AG04450 (cell line): ENCODE measurements around the gene LATS2. TPM values are rescaled to one million over a fixed set of nuclear protein-coding genes. Genes with fewer than 3 reads are reported as not detected.

Experiments used
- CTCF ChIA-PET: fragments of 300-600, 350-600 bp; formaldehyde crosslinking; extraction: SDS; loops from one replicate; lab custom pipeline; 2022; ENCODE audit warnings: antibody characterized with exemption, inconsistent platforms; lab: Charles Lee
- POLR2A ChIA-PET: fragments of 350-600 bp; formaldehyde crosslinking; extraction: SDS; loops from one replicate; lab custom pipeline; 2021; ENCODE audit warnings: antibody characterized with exemption, inconsistent platforms; lab: Yijun Ruan, JAX
- DNase-seq: peaks from one replicate; pipeline ENCODE4 v3.0.0-alpha.2; 2011; ENCODE audit warnings: low read depth, low spot score
- H3K27ac ChIP-seq: one replicate; pipeline ENCODE4 v1.5.1; 2012; ENCODE audit warnings: low read depth, low read length, control low read depth
- H3K27me3 ChIP-seq: one replicate; pipeline ENCODE4 v1.6.0; 2012; ENCODE audit warnings: low read length; ENCODE audit not compliant: control insufficient read depth, insufficient read depth
- H3K4me3 ChIP-seq: 2 replicates; pipeline ENCODE4 v1.5.1; 2011; ENCODE audit warnings: mild to moderate bottlenecking, low read depth, low read length, control low read depth
- H3K9me3 ChIP-seq: 2 replicates; pipeline ENCODE4 v1.5.1; 2012; ENCODE audit warnings: low read length; ENCODE audit not compliant: control insufficient read depth, insufficient read depth
- polyA plus RNA-seq: library from polyadenylated mRNA; depleted of rRNA; stranded (reverse); fragments of >200 nt; gene quantifications from 2 replicates; pipeline ENCODE4 v1.2.3, GENCODE V29; 2011
- TF ChIP-seq, protein P1 (sequence below): IDR thresholded peaks from 2 replicates; pipeline ENCODE4 v1.5.1; 2011; ENCODE audit warnings: low read depth, low read length, control low read depth, inconsistent platforms

LATS2 gene
- polyA plus RNA-seq, 1 experiment: 19.3 TPM

DNA sequence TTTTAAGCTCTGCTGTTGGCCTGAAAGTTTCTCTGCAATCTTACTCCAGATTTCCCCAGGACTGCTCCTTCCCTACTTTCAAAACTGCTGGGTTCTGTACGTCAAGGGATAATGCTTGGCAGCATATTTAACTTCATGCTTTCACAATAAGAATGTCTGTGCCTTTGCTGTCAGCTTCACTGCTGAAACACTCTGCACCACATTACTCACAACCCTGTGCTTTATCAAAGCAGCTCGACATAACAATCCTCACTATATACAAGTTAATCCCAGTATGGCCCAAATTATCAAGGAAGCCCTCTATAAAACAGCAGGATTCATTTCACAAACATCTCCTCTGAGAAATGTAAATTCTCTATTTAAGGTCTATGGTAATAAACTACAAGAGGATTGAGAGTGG, 17.5 kb downstream of the LATS2 start:
- POLR2A ChIA-PET: interaction anchor here (0.6 to 1.6 kb wide), 13 partner anchors 9 to 100 kb away, joined by 3 to 14 read pairs (median 4); no protein-coding TSS in a partner anchor
- Histone ChIP-seq H3K27me3 (no peaks in the 10 kb centered on the region), H3K27ac (peak overlapping the region; percentile 22), H3K4me3 (no peak overlapping the region), H3K9me3 (no peaks in the 10 kb centered on the region)
- DNase-seq: peak; percentile 89
- CTCF ChIA-PET: interaction anchor here (1.2 kb wide), 1 partner anchor 28 kb away, joined by 4 read pairs; no protein-coding TSS in a partner anchor
- TF ChIP-seq, protein P1, sequence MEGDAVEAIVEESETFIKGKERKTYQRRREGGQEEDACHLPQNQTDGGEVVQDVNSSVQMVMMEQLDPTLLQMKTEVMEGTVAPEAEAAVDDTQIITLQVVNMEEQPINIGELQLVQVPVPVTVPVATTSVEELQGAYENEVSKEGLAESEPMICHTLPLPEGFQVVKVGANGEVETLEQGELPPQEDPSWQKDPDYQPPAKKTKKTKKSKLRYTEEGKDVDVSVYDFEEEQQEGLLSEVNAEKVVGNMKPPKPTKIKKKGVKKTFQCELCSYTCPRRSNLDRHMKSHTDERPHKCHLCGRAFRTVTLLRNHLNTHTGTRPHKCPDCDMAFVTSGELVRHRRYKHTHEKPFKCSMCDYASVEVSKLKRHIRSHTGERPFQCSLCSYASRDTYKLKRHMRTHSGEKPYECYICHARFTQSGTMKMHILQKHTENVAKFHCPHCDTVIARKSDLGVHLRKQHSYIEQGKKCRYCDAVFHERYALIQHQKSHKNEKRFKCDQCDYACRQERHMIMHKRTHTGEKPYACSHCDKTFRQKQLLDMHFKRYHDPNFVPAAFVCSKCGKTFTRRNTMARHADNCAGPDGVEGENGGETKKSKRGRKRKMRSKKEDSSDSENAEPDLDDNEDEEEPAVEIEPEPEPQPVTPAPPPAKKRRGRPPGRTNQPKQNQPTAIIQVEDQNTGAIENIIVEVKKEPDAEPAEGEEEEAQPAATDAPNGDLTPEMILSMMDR: no peak

DNA sequence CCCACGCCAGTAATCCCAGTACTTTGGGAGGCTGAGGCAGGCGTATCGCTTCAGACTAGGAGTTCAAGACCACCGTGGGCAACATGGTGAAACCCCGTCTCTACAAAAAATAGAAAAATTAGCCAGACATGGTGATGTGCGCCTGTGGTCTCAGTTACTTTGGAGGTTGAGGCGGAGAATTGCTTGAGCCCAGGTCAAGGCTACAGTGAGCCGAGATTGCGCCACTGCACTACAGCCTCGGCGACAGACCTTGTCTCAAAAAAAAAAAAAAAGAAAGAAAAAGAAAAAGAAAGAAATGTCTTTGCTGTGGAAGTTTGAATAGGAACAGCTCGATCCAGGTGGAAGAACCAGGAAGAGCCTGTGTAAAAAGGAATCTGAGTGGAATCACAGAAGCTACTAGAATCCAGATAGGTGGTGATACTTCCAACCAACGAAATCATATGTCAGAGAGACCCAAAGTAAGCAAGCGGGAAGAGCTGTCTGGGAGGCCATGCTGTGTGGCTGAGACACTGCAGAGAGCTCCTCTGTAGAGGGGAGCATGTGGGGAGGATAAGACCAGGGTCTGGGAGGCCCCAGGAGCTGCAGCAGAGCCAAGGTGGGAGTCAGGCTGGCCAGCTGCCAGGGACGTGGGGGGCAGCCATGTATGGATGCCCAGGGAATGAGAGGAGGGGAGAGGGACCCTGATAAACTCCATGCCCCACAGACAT, 21.1 kb downstream of the LATS2 start:
- ChIA-PET CTCF (interaction anchor here (0.6 kb wide), 1 partner anchor 118 kb away, joined by 3 read pairs; no protein-coding TSS in a partner anchor), POLR2A (no interaction called here)
- Histone ChIP-seq H3K27me3 (no peaks in the 10 kb centered on the region), H3K4me3 (no peak overlapping the region), H3K27ac (no peak overlapping the region), H3K9me3 (no peaks in the 10 kb centered on the region; the same call in 1 of the 2 replicates)
- DNase-seq: no peak
- TF ChIP-seq, protein P1: no peak

DNA sequence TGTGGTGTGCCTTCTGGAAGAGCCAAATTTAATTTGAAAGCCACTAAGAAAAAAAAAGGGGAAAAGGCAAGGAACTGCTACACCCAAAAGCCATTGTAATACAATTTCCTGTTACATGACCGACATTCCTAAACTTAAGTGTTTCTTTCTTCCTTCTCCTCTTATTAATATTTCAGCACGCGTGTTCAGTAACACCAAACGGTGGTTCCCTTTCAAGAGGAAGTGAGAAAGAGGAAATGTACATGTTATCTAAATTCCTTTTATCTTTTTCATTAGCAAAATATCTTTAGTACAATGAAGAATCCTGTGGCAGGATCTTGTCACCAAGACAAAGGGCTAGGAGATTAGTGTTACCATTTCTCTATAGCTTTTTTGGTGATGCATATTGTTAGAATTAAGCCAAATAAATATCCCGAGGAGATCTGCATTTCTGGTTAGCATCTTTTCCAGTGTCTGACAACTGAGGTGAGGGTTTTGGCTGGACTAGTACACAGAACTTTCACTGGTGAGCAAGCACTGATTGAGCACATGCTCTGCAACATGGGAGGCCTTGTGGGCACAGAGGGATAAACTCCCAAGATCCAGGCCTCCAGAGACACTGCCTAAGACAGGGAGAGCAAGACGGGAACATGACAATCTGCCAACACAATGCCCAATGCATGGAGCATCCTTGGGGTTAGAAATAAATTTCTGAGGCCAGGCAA, 22.1 kb downstream of the LATS2 start:
- no peak overlapping the region for H3K4me3 ChIP-seq
- H3K27ac ChIP-seq: no peak overlapping the region
- H3K27me3 ChIP-seq: no peaks in the 10 kb centered on the region
- ChIA-PET POLR2A (no interaction called here), CTCF (interaction anchor here (0.6 kb wide), 1 partner anchor 117 kb away, joined by 3 read pairs; no protein-coding TSS in a partner anchor)
- no peaks in the 10 kb centered on the region; the same call in 1 of the 2 replicates for H3K9me3 ChIP-seq
- TF ChIP-seq, protein P1: no peak
- DNase-seq: no peak

DNA sequence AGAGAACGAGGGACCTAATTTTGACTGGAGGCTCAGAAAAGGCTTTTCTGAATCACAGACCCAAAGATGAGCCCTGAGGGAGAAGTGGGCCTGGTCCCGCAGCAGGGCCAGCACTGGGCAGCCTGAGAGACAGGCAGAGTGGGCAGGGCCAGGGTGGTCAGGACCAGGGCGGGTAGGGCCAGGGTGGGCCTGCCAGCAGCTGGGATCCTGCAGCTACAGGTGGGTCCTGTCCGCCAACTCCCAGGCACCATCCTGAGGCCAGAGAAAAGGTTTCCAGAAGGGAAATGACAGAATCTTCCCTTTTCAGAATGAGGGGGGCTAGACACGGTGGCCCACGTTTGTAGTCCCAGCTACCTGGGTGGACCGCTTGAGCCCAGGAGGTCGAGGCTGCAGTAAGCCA, 23.7 kb downstream of the LATS2 start:
- ChIA-PET CTCF (no interaction called here), POLR2A (no interaction called here)
- Histone ChIP-seq H3K4me3 (no peak overlapping the region), H3K27me3 (no peaks in the 10 kb centered on the region), H3K27ac (no peak overlapping the region), H3K9me3 (no peaks in the 10 kb centered on the region; the same call in 1 of the 2 replicates)
- TF ChIP-seq, protein P1: no peak
- no peak for DNase-seq

DNA sequence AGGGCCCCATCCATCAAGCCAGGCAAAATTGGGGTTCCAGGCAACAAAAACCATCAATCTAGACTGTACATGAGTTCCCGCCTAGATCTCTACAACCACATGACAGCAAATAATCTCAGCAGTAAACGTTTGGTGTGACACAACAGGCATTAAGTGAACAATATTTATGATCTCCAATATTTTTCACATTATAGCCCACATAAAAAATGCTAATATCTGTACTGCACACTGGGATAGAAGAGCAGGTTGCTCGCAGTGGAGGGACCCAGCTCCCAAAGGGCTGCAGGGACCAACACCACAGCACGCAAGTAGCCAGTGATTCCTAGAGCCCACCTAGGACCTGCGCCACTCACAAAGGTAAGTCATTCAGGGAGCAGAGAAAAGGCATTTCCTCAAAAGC, 25.9 kb downstream of the LATS2 start:
- POLR2A ChIA-PET: no interaction called here
- no peak for DNase-seq
- no peak overlapping the region for H3K27ac ChIP-seq
- no peaks in the 10 kb centered on the region; the same call in 1 of the 2 replicates for H3K9me3 ChIP-seq
- H3K27me3 ChIP-seq: no peaks in the 10 kb centered on the region
- TF ChIP-seq, protein P1: no peak
- H3K4me3 ChIP-seq: no peak overlapping the region
- CTCF ChIA-PET: no interaction called here
